Anterior cingulate cortex (tissue), 58 donors: ENCODE results near the gene ZNF341.
A peak's percentile ranks its signal among the peaks of the same experiment; 100 is the strongest.

Experiments used
- DNase-seq, 58 donors: peaks; one replicate each; lab custom pipeline; 2025; lab: John Stamatoyannopoulos, UW

ZNF341 gene

DNA sequence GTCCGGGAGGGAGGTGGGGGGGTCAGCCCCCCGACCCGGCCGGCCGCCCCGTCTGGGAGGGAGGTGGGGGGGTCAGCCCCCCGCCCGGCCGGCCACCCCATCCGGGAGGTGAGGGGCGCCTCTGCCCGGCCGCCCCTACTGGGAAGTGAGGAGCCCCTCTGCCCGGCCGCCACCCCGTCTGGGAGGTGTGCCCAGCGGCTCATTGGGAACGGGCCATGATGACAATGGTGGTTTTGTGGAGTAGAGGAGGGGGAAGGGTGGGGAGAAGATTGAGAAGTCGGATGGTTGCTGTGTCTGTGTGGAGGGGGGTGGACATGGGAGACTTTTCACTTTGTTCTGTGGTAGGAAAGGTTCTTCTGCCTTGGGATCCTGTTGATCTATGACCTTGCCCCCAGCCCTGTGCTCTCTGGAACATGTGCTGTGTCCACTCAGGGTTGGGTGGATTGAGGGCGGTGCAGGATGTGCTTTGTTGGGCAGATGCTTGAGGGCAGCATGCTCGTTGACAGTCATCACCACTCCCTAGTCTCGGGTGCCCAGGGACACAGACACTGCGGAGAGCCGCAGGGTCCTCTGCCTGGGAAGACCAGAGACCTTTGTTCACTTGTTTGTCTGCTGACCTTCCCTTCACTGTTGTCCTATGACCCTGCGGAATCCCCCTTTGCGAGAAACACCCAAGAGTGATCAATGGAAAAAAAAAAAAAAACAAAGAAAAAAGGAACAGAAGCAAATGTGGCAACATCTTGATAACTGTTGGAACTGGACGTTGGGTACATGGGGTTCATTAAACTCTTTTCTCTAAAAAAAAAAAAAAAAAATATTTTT, 30.0 kb upstream of the ZNF341 start:
- peak in 1 of 58 donors; percentile 17 for DNase-seq

DNA sequence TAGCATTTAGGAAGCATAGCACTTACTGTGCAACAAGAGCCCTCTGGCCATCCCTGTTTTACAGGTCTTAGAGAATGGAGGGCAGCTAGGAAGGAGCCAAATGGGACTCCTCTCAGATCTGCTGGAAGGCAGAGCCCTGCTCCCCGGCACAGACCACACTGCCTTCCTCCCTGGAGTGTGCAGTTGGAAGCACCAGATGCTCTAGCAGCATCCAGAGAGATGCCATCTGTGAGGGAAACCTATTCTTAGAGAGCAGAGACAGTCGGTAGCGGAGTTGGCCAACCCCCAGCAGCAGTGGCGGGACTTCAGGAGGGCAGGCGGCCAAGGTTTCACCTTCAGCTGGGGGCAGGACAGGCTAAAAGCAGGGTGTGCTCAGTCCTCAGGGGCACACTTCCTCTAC, 28.9 kb upstream of the ZNF341 start:
- DNase-seq: peak in 45 of 58 donors; percentile 6 to 84 (median 39)

DNA sequence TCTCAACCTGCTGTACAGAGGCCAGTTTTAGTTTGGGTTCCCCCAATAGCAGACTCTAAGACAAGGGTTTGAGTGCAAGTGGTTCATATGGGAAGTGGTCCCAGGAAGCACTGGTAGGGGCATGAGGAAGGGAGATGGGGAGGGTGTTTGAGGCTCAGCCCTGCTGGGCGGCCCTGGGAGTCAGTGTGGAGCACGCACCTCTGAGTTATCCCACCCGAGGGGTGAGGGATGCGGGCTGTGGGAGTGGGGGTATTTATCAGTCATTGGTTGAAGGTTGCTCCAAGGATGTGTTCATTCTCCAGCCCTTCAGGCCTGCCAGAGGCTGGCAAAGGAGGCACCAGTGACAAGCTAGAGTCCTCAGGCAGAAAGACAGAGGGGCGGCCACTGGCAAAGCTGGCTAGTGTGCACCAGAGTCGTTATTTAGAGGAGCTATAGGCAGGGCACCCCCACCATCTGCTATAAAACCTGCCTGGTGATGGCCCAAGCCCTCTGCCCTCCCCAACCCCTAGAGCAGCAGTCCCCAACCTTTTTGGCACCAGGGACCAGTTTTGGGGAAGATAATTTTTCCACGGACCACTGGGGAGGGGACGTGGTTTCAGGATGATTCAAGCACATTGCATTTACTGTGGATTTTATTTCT, 28.2 kb upstream of the ZNF341 start:
- DNase-seq: no peak

DNA sequence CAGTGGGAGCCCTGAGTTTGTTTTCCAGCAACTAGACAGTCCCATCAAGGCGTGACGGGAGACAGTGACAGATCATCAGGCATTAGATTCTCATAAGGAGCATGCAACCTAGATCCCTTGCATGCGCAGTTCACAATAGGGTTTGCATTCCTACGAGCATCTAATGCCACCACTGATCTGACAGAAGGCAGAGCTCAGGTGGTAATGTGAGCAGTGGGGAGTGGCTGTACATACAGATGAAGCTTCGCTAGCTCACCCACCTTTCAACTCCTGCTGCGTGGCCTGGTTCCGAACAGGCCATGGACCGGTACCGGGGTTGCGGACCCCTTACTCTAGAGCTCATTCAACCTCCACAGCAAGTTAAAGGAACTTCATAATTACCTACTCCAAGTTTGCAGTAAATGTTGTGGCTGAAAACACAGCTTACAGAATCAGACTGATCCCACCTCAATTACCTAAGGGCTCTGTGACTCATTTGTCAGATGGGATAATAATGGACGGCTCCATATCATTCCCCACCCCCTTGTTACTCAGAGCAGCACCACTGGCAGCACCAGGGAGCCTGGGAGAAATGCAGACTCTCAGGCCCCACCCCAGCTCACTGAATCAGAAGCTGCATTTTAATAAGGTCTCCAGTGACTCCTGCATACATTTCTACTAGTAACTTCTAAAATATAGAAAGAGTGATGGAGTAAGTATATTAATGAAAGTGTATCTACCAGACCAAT, 27.4 kb upstream of the ZNF341 start:
- no peak for DNase-seq

DNA sequence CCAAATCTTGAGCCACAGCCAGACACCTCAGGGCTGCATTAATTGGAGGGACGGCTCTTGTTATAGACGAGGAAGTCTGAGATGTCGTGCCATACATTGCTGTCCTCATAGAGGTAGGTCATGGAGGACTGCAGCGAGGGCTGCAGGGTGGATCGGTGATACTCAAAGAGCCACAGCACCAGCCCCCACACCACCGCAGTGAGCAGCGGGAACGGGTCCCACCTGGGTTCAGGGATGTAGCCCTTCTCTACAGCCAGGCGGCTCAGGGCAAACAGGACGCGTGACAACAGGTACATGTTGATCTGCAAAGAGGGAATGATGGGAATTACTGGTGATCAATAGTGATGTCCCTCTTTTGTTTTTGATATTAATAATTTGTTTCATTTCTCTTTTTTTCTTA, 24.1 kb upstream of the ZNF341 start:
- DNase-seq: no peak

DNA sequence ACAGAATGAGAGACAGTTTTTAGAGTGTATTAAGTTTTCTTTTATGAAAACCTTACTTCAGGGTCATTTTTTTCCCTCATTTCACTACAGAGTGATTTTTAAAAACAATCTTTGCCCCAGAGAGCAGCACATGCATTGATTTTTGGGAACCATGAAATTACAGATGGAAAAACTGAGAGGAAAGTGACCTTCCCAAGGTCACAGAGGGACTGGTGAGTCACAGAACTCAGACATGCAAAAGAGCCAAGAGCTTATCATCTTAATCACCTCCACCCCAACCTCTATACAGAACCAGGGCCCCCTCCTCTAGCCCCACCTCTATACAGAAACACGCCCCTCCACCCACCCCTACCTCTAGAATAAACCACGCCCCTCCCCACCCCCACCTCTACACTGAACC, 22.4 kb upstream of the ZNF341 start:
- no peak for DNase-seq

DNA sequence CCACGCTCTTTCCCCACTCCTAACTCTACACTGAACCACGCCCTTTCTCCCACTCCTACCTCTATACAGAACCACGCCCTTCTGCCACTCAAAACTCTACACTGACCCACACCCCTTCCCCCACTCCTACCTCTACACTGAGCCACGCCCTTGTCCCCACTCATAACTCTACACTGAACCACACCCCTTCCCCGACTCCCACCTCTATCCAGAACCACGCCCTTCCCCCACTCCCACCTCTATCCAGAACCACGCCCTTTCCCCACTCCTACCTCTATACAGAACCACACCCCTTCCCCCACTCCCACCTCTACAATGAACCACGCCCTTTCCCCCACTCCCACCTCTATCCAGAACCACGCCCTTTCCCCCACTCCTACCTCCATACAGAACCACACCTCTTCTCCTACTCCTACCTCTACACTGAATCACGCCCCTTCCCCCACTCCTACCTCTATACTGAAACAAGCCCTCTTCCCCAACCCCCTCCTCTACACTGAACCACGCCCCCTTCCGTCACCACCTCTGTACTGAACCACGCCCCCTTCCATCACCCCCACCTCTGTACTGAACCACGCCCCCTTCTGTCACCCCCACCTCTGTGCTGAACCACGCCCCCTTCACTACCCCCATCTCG, 21.8 kb upstream of the ZNF341 start:
- DNase-seq: no peak

DNA sequence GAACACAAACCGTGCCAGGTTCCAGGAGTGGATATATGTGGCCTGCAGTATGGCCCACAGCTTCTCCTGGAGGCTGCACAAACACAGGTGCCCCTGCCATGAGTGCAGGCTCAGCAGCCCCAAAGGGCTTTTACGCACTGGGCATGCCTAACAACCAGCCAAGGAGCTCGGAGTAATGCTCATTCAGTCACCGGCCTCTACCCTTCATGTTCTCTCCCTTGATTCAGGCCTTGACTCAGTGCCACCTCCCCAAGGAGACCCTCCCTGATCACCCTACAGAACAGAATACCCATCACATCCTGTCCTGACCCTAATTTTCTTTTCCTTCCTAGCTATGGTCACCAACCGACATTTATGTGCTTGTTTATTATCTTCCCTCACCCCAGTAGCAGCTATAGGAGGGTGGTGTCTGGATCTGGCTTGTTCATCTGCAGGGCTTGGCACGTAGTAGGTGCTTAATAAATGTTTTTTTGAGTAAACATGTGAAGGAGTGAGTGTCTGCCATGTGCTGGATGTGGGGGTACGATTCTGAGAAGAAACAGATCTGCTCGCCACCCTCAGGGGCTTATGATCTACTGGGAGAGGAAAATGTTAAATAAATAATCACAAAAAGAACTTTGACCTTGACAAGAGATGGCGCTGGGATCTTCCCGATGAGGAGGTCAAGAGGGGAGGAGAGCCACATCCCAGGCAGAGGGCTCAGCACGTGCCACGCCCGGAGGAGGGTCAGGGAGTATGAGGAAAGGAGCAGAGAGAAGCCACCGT, 20.9 kb upstream of the ZNF341 start:
- DNase-seq: no peak

DNA sequence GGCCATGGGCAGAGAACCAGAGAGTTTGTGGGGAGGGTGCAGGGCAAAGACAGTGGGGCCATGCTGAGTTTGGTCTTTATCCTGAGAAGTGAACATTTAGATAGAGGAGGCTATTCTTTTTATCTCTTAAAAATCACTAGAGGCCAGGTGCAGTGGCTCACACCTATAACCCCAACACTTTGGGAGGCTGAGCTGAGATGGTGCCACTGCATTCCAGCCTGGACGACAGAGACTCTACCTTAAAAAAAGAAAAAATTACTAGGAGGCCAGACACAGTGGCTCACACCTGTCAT, 20.4 kb upstream of the ZNF341 start:
- no peak for DNase-seq

DNA sequence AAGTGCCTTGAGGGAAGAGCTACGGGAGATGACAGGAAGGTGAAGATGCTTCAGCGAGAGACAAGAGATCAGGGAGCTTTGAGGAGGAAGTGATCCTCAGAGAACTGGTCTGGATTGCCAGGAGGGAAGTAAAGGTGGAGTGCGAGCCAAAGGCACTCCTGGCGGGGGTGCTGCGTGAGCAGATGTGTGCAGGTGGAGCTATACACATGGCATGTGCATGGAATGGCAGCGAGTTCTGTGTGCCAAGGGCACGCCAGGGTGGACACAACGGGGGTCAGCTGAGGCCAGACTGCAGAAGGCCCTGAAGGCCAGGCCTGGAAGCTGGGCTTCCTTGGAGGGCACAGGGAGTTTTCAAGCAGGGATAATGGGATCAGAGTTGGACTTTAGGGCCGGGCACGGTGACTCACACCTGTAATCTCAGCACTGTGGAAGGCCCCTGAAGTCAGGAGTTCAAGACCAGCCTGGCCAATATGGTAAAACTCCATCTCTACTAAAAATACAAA, 17.9 kb upstream of the ZNF341 start:
- no peak for DNase-seq

DNA sequence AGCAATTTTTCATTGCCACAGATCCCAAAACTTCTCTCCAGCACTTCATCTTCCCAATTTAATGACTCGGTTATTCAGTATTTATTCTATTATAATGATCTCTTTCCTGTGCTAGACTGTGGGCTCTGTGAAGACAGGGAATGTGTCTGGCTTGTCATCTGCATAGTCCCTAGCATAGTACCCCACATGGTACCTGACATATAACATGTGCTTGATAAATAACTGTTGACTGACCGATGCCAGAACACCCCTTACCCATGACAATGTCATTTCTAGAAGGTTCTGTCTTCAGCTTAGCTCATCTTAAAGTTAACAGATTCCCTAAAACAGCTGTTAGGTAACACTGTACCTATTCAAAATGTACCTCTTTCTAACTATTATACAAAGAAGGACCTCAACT, 15.3 kb upstream of the ZNF341 start:
- DNase-seq: no peak

DNA sequence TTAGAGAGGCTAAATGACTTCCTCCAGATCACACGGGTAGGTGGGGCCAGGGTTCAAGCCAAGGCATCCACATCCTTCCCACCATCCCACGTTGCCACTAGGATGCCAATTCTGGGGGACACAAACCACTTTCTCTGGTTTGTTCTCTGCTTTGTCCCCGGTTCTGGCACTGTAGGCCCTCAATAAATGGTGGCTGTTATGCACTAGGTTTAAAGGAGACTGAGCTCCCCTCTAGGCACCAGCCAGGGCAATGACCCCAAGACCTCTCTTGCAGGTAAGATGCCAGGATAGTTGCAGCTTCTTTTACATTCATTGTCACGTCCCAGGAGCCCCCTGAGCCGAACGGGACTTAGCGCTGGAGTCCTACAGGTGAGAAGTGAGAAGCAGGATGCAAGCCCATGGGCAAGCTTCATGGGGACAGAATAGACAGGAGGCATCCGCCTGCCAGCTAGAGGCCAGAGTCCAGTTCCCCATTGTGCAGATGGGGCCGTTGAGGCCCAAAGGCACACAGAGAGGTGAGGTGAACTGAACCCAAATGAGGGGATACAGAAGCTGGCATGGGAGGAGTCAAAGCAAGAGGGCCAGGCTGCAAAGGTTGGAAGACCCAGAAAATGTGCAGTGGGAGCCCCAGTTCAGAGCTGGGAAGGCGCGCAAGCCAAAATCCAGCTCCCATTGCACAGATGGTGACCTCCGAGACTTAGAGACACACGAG, 12.4 kb upstream of the ZNF341 start:
- peak in 1 of 58 donors; percentile 35 for DNase-seq

DNA sequence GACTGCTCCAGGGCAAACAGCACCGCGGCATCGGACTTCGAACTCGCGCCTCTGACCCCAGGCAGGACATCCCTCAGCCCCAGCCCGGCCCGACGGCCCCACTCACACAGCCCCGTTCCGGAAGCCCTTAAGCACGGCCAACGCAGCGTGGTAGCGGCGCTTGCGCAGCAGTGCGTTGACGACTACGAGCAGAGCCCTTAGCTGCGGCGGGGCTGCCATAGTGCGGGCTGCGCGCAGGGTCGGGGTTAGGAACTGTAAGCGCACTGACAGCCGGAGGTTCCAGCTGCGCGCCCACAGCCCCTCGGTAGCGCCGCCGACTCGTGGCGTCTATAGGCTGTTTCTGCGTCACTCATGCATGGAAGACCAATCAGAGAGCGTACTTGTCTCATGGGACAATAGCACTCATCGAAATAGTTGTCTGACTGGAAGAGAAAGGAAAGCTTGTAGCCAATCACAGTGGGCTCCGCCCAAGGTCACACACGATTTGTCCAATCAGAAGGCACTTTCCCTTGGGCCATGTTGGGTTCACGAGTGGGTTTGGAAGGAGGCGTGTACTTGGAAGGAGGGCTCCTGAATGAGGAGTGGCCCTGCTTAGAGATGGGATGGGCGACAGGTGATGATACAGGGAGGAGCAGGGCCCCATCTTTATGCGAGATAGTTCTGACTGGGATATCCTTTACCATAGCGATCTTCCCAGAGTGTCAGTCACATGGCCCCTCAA, 11.6 kb upstream of the ZNF341 start, which contains the start of gene PXMP4:
TSS of gene PXMP4 (minus strand) at position 322 of the 721 bp plus-strand sequence. CDS start at position 219, 103 bp downstream.
- DNase-seq: peak; percentile 67 to 98 (median 93)

DNA sequence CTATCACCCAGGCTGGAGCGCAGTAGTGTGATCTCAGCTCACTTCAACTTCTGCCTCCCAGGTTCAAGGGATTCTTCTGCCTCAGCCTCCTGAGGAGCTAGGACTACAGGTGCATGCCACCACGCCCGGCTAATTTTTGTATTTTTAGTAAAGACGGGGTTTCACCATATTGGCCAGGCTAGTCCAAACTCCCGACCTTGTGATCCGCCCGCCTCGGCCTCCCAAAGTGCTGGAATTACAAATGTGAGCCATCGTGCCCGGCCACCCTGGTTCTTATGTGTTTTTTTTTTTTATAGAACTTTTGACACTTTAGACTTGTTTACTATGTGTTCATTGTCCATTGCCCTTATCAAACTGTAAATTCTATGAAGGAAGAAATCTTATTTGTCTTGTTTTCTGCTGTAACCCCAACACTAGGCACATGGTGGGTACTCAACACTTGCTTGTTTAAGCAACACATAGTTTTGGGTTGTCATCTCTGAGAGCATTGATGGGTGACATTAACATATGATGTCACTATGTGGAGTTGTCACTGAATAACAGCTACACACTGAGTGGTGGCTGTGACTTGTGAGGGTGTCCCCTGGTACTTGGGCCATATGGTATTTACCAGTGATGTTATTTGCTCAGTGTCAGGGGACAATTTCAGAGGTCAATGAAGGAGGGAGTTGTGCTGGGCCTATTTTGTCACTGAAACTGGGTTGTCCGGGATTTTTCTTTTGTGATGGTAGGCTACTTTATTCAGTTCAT, 10.2 kb upstream of the ZNF341 start:
- no peak for DNase-seq

DNA sequence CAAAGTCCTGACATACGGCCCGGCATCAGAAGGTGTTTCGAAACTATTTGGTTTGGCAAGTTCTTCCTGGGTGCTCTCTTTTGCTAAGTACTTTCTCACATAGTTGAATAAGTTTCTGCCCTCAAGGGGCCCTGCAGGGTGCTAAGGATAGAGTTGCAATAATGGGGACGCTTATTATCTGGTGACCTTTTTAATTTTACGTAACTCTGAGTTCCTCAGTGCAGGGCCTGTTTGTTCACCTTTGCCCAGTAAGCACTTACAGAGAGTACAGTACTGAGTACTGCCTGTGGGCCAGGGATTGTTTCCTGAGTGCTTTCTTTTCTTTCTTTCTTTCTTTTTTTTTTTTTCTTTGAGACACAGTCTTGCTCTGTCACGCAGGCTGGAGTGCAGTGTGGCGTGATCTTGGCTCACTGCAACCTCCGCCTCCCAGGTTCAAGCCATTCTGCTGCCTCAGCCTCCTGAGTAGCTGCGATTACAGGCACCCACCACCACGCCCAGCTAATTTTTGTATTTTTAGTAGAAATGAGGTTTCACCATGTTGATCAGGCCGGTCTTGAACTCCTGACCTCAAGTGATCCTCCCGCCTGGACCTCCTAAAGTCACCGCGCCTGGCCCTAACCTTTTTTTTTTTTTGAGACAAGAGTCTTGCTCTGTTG, 7.2 kb upstream of the ZNF341 start:
- DNase-seq: no peak

DNA sequence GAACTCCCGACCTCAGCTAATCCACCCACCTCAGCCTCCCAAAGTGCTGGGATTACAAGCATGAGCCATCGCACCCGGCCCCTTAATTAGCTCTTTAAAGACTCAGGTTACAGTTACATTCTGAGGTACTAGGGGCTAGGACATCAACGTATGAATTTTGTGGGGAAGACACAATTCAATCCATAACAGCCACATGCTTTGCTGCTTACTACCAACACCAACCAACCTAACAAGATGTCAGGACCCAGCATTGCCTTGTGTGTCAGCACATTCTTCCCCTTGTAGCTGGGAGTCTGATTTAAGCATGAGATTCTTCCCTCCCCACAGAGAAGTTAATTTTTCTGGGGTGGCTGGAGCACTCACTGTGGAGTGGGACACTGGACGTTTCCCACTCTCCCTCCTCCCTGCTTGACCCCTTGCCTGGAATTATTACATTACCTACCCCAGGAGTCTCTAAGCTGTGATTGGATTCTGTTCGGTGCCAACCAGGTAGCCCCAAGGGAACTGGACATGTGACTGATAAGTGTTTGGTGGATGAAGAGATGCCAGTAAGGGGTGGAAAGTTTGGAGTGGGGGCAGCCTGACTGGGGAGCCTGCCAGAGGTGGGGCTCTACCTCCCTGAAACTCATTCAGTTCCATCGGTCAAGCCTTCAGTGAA, 6.1 kb upstream of the ZNF341 start:
- DNase-seq: no peak

DNA sequence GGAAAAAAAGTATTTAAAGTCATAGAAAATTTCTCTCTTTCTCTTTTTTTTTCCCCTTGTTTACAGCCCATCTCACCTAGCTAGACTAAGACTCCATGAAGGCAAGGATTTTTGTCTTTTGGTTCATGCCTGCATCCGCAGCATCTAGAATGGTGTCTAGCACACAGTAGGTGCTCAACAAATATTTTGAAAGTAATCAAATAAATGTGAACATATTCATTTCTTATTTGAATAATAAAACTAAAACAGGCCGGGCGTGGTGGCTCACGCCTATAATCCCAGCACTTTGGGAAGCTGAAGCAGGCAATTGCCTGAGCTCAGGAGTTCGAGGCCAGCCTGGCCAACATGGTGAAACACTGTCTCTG, 4.7 kb upstream of the ZNF341 start:
- no peak for DNase-seq
